ENCODE results near the gene TULP4.

The TULP4 gene

GRCh38 chr6:158413814-158414565 is 101.7 kb downstream of the TULP4 start:
- no peak for DNase-seq (ENCODE audit: low read depth)
- TF ChIP-seq CTCF (IDR thresholded peaks at IDR 0.05; ENCODE audit: insufficient read depth, low read depth, low read length, missing control alignments): no peak
- H3K4me3 ChIP-seq (ENCODE audit: low read depth, low read length): no peak overlapping the region

GRCh38 chr6:158414851-158415262 is 102.6 kb downstream of the TULP4 start:
- no peak for TF ChIP-seq CTCF (IDR thresholded peaks at IDR 0.05; ENCODE audit: insufficient read depth, low read depth, low read length, missing control alignments)
- H3K4me3 ChIP-seq (ENCODE audit: low read depth, low read length): no peak overlapping the region
- no peak for DNase-seq (ENCODE audit: low read depth)

GRCh38 chr6:158415666-158416065 is 103.4 kb downstream of the TULP4 start:
- no peak for DNase-seq (ENCODE audit: low read depth)

GRCh38 chr6:158416883-158417759 is 104.9 kb downstream of the TULP4 start:
- TF ChIP-seq CTCF (IDR thresholded peaks at IDR 0.05; ENCODE audit: insufficient read depth, low read depth, low read length, missing control alignments): no peak
- H3K4me3 ChIP-seq (ENCODE audit: low read depth, low read length): no peak overlapping the region
- DNase-seq (ENCODE audit: low read depth): no peak

More at GRCh38 chr6:158415666-158416065, 103.4 kb downstream of the TULP4 start:
- no peak for TF ChIP-seq CTCF (IDR thresholded peaks at IDR 0.05; ENCODE audit: insufficient read depth, low read depth, low read length, missing control alignments)
- H3K4me3 ChIP-seq (ENCODE audit: low read depth, low read length): no peak overlapping the region

- no peak overlapping the region for H3K4me3 ChIP-seq (ENCODE audit: low read depth, low read length)
- no peak for TF ChIP-seq CTCF (IDR thresholded peaks at IDR 0.05; ENCODE audit: insufficient read depth, low read depth, low read length, missing control alignments)
- no peak for DNase-seq (ENCODE audit: low read depth)
These were observed 105.5 kb downstream of the TULP4 start for GRCh38 chr6:158417760-158418098.

- no peak for DNase-seq (ENCODE audit: low read depth)
- H3K4me3 ChIP-seq (ENCODE audit: low read depth, low read length): no peak overlapping the region
- TF ChIP-seq CTCF (IDR thresholded peaks at IDR 0.05; ENCODE audit: insufficient read depth, low read depth, low read length, missing control alignments): no peak
These were observed 106.2 kb downstream of the TULP4 start for GRCh38 chr6:158418501-158418900.

Measured in GM12865 (cell line).